ENCODE results near the gene PTGER3.

DNA sequence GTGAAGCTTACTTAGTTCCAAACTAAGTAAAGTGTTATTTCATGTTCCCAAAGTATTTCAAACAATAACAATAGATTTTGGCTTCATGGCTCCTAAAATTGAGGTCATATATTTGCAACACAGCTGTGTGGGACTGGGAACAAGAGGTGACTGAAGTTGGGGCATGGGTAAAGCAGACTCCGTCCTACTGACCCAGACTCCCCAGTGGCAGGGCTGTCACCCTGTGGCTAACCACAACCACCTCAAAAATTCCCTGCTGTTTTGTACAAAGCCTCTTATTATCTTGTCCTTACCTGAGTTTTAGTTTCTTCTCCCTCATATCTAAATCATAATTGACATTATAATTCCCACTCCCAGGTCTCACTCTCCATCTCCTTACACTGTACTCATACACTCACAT, 117.6 kb downstream of the PTGER3 start:
- TF ChIP-seq POLR2A (IDR thresholded peaks at IDR 0.05): no peak
- TF ChIP-seq, protein P1, sequence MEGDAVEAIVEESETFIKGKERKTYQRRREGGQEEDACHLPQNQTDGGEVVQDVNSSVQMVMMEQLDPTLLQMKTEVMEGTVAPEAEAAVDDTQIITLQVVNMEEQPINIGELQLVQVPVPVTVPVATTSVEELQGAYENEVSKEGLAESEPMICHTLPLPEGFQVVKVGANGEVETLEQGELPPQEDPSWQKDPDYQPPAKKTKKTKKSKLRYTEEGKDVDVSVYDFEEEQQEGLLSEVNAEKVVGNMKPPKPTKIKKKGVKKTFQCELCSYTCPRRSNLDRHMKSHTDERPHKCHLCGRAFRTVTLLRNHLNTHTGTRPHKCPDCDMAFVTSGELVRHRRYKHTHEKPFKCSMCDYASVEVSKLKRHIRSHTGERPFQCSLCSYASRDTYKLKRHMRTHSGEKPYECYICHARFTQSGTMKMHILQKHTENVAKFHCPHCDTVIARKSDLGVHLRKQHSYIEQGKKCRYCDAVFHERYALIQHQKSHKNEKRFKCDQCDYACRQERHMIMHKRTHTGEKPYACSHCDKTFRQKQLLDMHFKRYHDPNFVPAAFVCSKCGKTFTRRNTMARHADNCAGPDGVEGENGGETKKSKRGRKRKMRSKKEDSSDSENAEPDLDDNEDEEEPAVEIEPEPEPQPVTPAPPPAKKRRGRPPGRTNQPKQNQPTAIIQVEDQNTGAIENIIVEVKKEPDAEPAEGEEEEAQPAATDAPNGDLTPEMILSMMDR (IDR thresholded peaks at IDR 0.05): no peak
